HCEC 1CT (cell line): ENCODE results near the gene ERMN.
"Not testable (repeated sequence)": the region's sequence is repeated elsewhere in the genome, so short reads cannot be mapped to it uniquely, and the experiment has no call there.

ENCODE experiments used
- DNase-seq: peaks from one replicate; pipeline ENCODE4 v3.0.0-alpha.2; 2017

ERMN gene, protein sequence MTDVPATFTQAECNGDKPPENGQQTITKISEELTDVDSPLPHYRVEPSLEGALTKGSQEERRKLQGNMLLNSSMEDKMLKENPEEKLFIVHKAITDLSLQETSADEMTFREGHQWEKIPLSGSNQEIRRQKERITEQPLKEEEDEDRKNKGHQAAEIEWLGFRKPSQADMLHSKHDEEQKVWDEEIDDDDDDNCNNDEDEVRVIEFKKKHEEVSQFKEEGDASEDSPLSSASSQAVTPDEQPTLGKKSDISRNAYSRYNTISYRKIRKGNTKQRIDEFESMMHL

DNA sequence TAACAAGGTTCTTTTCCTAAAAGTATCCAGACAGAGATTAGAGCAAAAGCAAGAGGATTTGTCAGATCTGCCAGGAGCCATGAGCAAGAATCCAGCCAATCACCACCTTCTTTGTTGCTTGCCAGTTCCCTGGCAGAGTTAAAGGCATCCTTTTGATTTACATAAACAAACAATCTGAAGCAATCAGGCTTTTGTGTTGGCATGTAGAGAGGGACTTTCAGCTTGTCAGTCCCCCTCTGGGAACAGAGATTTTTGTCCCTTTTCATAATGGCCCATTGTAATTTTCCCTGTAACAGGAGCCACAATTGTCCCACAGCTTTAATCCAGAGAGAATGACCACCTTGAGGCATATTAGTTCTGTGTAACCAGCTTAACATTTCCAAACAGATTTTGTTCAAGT is at the start of gene ERMN:
Gene ERMN, minus strand, starts transcription at position 39 of the 400 bp plus-strand sequence. CDS start 182 bp downstream, outside the sequence.
- DNase-seq: no peak

DNA sequence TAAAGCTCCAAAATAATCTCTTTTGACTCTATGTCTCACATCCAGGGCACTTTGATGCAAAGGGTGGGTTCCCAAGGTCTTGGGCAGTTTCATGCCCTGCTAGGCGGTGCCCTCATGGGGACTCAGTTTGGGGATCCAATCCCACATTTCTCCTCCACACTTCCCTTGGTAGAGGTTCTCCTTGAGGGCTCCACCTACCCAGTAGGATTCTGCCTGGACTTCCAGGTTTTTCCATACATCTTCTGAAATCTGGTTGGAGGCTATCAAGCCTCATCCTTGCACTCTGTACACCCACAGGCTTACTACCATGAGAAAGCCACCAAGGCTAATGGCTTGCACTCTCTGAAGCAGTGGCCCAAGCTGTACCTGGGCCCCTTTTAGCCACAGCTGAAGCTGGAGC is 49.8 kb upstream of the ERMN start:
- no peak for DNase-seq

DNA sequence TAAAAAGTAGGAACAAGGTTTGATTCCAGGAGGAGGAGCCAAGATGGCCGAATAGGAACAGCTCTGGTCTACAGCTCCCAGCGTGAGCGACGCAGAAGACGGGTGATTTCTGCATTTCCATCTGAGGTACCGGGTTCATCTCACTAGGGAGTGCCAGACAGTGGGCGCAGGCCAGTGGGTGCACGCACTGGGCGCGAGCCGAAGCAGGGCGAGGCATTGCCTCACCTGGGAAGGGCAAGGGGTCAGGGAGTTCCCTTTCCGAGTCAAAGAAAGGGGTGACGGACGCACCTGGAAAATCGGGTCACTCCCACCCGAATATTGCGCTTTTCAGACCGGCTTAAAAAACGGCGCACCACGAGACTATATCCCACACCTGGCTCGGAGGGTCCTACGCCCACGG is 42.9 kb upstream of the ERMN start:
- DNase-seq: not testable (repeated sequence)

GRCh38 chr2:157367704-157368103 is 42.1 kb upstream of the ERMN start:
- no peak for DNase-seq

DNA sequence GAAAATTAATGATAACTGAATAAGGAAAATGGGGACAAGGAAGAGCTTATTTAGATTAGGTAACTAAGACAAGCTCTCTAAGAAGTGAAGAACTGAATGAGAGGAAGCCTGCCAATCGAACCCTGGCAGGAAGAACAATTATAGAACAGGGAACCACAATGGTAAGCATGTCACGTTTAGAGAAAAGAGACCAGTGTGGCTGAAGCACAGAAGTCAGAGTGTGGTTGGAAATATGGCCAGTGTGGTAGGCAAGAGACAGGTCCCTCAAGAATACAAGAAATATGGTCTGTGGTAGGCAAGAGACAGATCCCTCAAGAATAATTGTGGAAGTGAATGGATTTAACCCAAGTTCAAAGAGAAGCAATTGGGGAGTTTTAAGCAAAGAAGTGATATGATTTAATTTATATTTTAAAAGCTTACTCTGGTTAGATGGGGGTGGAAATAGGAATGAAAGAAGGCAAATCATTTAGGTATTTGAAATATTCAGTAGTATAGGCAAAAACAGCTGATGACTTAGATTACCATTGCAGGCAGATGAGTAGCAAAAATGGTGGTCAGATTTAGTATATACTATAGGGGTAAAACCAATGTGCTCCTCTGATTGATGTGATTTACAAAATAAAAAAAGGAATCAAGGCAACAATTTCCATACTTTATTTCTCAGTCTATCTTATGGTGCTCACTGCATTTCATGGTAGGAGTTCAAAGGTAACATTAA is 38.8 kb upstream of the ERMN start:
- no peak for DNase-seq

DNA sequence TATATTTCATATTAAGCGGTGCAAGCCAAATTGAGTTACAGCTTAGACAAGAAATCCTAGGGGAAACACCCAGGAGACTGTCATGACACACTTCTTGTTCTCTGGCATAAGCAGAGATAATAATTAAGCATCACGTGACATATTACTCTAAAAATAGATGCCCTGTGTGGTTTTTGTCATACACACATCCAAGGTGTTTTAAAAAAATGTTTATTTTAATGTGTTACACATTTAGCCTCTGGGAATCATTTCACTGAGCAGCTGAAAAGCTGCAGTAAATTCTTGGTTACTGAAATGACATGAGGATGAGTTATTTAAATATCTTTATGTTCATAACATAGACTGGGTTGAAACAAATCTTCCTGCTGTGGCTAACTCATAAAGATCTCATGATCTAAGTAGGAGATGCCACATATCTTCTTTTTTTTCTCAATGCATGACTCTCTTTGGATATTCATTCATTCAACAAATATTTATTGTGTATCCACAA is 38.0 kb upstream of the ERMN start:
- DNase-seq: peak; percentile 63

DNA sequence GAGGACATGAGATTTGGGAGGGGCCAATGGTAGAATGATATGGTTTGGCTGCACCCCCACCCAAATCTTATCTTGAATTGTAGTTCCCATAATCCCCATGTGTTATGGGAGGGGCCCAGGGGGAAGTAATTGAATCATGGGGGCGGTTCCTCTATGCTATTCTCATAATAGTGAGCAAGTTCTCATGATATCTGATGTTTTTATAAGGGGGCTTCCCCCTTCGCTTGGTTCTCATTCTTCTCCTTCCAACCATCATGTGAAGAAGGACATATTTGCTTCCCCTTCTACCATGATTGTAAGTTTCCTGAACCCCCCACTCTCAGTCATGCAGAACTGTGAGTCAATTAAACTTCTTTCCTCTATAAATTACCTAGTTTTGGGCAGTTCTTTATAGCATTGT is 37.0 kb upstream of the ERMN start:
- DNase-seq: no peak

GRCh38 chr2:157361526-157361925 is 35.9 kb upstream of the ERMN start:
- DNase-seq: no peak

DNA sequence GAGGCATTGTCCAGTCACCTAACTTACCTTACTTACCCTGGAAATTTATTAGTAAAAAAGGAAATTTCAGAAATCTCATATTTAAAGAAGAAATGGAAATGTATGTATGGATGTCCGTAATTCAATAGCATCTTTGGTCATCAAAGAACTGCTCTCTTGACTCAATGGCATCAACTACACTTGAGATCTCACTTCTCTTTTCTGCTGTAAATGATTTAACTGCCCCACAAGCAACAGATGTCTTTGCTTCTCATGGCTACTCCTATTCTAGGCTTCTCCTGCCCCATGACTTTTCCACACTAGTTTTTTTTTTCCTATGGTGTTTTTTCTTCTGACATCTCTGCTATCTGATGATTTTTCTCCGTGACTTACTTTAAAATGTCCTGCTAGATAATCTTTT is 34.0 kb upstream of the ERMN start:
- no peak for DNase-seq

DNA sequence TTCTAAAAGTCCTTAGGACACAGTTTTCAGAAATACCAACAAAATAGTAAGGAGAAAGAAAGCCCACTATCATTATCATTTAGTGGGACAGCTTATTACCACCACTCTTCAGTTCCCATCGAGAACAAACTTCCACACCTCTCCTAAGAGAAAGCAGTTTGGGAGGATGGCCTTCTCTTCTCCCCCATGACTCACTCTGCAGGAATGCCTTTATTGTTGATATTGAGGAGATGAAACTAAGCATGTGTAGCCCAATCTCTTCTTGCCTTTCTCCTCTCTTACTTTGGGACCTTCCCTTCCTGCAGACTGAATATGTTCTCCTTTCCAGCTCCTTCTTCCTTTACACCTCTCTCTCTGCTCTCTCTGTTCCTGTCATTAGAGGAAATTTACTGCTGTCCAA is 30.0 kb upstream of the ERMN start:
- DNase-seq: peak; percentile 56

- peak; percentile 53 for DNase-seq
These were observed 24.4 kb upstream of the ERMN start for GRCh38 chr2:157349949-157350515.

GRCh38 chr2:157348291-157348921 is 22.8 kb upstream of the ERMN start:
- no peak for DNase-seq

GRCh38 chr2:157345647-157346389 is 20.2 kb upstream of the ERMN start:
- no peak for DNase-seq

- DNase-seq: not testable (repeated sequence)
These were observed 15.8 kb upstream of the ERMN start for GRCh38 chr2:157341381-157341780.

DNA sequence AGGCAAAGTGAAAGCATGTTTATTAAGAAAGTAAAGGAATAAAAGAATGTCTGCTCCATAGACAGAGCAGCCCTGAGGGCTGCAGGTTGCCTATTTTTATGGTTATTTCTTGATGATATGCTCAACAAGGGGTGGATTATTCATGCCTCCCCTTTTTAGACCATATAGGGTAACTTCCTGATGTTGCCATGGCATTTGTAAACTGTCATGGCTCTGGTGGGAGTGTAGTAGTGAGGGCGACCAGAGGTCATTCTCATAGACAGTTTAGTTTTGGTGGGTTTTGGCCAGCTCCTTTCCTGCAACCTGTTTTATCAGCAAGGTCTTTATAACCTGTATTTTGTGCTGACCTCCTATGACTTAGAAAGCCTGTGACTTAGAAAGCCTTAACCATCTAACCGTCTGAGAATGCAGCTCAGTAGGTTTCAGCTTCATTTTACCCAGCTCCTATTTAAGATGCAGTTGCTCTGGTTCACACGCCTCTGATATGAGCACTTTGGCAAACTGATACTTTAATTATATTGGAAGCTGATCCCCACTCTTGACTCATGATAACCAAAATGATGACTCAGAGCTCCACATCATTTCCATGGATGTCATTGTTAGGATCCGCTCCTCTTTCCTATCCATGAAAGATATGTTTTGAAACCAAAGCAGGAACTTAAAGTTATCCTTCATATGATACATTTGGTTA is 14.5 kb upstream of the ERMN start:
- DNase-seq: peak; percentile 77

- DNase-seq: no peak
These were observed 12.4 kb upstream of the ERMN start for GRCh38 chr2:157337978-157338377.

- DNase-seq: peak; percentile 52
These were observed 10.8 kb upstream of the ERMN start for GRCh38 chr2:157336137-157337010.

GRCh38 chr2:157334797-157335196 is 9.2 kb upstream of the ERMN start:
- DNase-seq: no peak

DNA sequence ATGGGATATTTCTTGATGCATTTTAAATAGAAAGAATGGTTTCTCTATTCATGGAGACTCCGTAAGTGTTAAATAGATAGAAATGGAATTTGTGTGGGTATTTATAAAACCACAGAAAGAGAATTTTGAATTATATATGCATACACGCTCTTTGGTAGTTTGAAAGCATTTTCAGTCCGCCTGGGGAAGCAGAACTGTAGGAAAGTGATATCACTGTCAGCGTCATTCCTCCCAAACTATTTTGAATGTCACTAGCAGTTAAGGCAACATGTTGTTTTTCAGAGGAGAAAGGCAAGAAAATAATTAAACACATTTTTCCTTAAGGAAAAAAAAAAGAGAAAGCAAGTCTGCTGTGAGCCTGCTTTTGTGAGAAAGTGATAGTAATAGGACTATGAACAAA is 8.7 kb upstream of the ERMN start:
- no peak for DNase-seq

GRCh38 chr2:157333304-157334047 is 7.9 kb upstream of the ERMN start:
- no peak for DNase-seq
